GM23248 (cell line): ENCODE measurements around the gene PUS1. TPM values are rescaled to one million over a fixed set of nuclear protein-coding genes. Genes with fewer than 3 reads are reported as not detected.

Source experiments
- DNase-seq: peaks from one replicate; pipeline ENCODE4 v3.0.0-alpha.2; 2015
- H2AFZ ChIP-seq: fragments of 200-600 bp; sonication (generic); 2 replicates; pipeline ENCODE4 v1.6.1; 2016; ENCODE audit warnings: antibody characterized with exemption
- H3F3A ChIP-seq: fragments of 200-600 bp; sonication (generic); 2 replicates; pipeline ENCODE4 v1.6.1; 2016; ENCODE audit warnings: mild to moderate bottlenecking, antibody characterized with exemption, mixed run types; ENCODE audit not compliant: insufficient read depth
- H3K27ac ChIP-seq: fragments of 200-600 bp; sonication (generic); 2 replicates; pipeline ENCODE4 v1.5.1; 2016; ENCODE audit warnings: mild to moderate bottlenecking
- H3K27me3 ChIP-seq: fragments of 200-600 bp; sonication (generic); replicated peaks from 2 replicates; pipeline ENCODE4 v1.6.1; 2016; ENCODE audit warnings: mild to moderate bottlenecking; ENCODE audit not compliant: insufficient read depth
- H3K36me3 ChIP-seq: fragments of 200-600 bp; sonication (generic); 2 replicates; pipeline ENCODE4 v1.6.1; 2016; ENCODE audit warnings: low read depth, mild to moderate bottlenecking
- H3K4me1 ChIP-seq: fragments of 200-600 bp; sonication (generic); 2 replicates; pipeline ENCODE4 v1.6.1; 2016; ENCODE audit warnings: mild to moderate bottlenecking; ENCODE audit not compliant: insufficient read depth
- H3K4me2 ChIP-seq: fragments of 200-600 bp; sonication (generic); one replicate; pipeline ENCODE4 v1.6.1; 2016; ENCODE audit warnings: mild to moderate bottlenecking; ENCODE audit not compliant: unreplicated experiment
- H3K4me3 ChIP-seq: fragments of 200-600 bp; sonication (generic); 2 replicates; pipeline ENCODE4 v1.5.1; 2016; ENCODE audit warnings: mild to moderate bottlenecking
- H3K79me2 ChIP-seq: fragments of 200-600 bp; sonication (generic); 2 replicates; pipeline ENCODE4 v1.6.1; 2016; ENCODE audit warnings: mild to moderate bottlenecking; ENCODE audit not compliant: insufficient read depth
- H3K9ac ChIP-seq: fragments of 200-600 bp; sonication (generic); 2 replicates; pipeline ENCODE4 v1.6.1; 2016; ENCODE audit warnings: mild to moderate bottlenecking
- H3K9me2 ChIP-seq: fragments of 200-600 bp; sonication (generic); 2 replicates; pipeline ENCODE4 v1.6.1; 2016; ENCODE audit warnings: mixed run types, mild to moderate bottlenecking, moderate library complexity; ENCODE audit not compliant: insufficient read depth
- H3K9me3 ChIP-seq: fragments of 200-600 bp; sonication (generic); one replicate; pipeline ENCODE4 v1.6.1; 2017; ENCODE audit warnings: low read depth
- H4K20me1 ChIP-seq: fragments of 200-600 bp; sonication (generic); 2 replicates; pipeline ENCODE4 v1.6.0; 2016; ENCODE audit not compliant: insufficient read depth
- EZH2 ChIP-seq: fragments of 200-600 bp; sonication (generic); IDR thresholded peaks from 2 replicates; pipeline ENCODE4 v1.6.1; 2018; ENCODE audit warnings: antibody characterized with exemption, mild to moderate bottlenecking; ENCODE audit not compliant: insufficient read depth, poor library complexity, severe bottlenecking
- EZH2phosphoT487 ChIP-seq: fragments of 200-600 bp; sonication (generic); IDR thresholded peaks from 2 replicates; pipeline ENCODE4 v1.6.1; 2018; ENCODE audit warnings: antibody characterized with exemption, moderate library complexity, mild to moderate bottlenecking, low read depth; ENCODE audit not compliant: insufficient read depth
- WGBS, 2 experiments: methylation state at CpG; one replicate each; pipeline ENCODE4 v1.1.6; 2015 to 2017; ENCODE audit warnings: low lambda C conversion rate in 2 of 2, low coverage in 1 of 2; ENCODE audit errors: missing lambda C conversion rate in 2 of 2; 5-methylcytosine and 5-hydroxymethylcytosine counted together
- in situ Hi-C: fragments of 300-500 bp; cut with MboI; formaldehyde crosslinking; loops from 2 replicates; pipeline ENCODE4 v1.15.0; 2020
- polyA plus RNA-seq: library from polyadenylated mRNA; unstranded; fragments of >200 nt; fragmentation: Nextera tagmentation; extraction: Ambion mirVana; gene quantifications from 2 replicates; pipeline ENCODE4 v1.2.1, GENCODE V29; 2016
- total RNA-seq: library from RNA; depleted of rRNA; stranded (reverse); fragments of >200 nt; shearing (Covaris generic); gene quantifications from 2 replicates; pipeline ENCODE4 v1.2.3, GENCODE V29; 2014

The PUS1 gene
- total and polyA plus RNA-seq, 2 experiments from 2014 or later, result 14.0 to 18.9 TPM

DNA sequence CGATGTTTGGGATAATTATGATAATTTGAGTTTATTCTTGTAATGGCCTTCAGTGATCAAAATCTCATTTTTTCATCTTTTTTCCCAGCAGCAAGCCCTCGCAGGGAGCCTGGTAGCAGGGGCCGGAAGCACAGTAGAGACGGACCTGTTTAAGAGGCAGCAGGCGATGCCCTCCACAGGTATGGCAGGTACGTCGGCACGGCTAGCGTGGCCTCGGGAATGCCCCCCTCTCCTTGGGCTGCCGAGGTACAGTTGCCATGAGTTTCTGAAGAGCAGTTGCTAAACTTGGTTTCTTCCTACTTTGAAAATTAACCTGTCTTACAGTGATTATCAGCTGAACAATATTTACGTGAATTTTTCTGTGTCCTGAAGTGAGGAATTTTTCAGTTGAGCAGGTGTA lies 50.5 kb downstream of the PUS1 start:
- TF ChIP-seq EZH2 (no peak), EZH2phosphoT487 (no peak)
- Histone ChIP-seq H2AFZ (no peak overlapping the region), H3K27me3 (no peaks in the 10 kb centered on the region), H3K9me3 (no peaks in the 10 kb centered on the region), H3K4me2 (no peak overlapping the region), H3F3A (no peaks in the 10 kb centered on the region), H3K27ac (no peak overlapping the region), H3K36me3 (peaks cover 13% of the 10 kb centered on the region), H4K20me1 (peaks cover 5% of the 10 kb centered on the region), H3K79me2 (peaks cover 76% of the 10 kb centered on the region), H3K9me2 (no peaks in the 10 kb centered on the region), H3K9ac (no peak overlapping the region), H3K4me1 (0 out of 2 replicates have a peak, but pooled peaks cover 4% of the 10 kb centered on the region), H3K4me3 (no peak overlapping the region)
- in situ Hi-C loops, result no loop called here
- WGBS, 2 experiments, result 94 to 96% methylated on average over 12 of the region's 12 CpGs
- DNase-seq, result no peak

DNA sequence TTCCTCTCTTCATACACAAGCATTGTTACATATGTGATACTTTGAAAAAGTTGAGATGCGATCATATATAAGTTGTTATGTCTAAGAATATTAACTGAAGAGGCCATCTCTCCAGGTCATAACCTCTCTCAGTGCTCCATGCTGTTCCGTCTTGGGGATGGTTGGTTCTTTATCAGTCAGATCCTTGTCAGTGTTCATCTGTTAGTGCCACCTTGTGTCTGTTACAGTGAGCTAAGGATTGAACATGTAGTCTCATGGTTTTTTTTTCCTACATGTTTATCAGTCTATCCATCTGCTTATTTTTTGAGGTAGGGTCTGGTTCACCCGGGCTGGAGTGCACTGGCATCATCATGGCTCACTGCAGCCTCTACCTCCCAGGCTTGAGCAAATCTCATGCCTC lies 51.2 kb downstream of the PUS1 start:
- H4K20me1 ChIP-seq, result peaks cover 5% of the 10 kb centered on the region
- H3K4me2 ChIP-seq, result no peak overlapping the region
- H3K79me2 ChIP-seq, result peaks cover 69% of the 10 kb centered on the region
- no peaks in the 10 kb centered on the region for H3K9me2 ChIP-seq
- WGBS, 2 experiments, result 73 to 88% methylated on average over 3 of the region's 3 CpGs
- no peak overlapping the region for H3K4me3 ChIP-seq
- H3F3A ChIP-seq, result no peaks in the 10 kb centered on the region
- 0 out of 2 replicates have a peak, but pooled peaks cover 4% of the 10 kb centered on the region for H3K4me1 ChIP-seq
- H2AFZ ChIP-seq, result no peak overlapping the region
- H3K27me3 ChIP-seq, result no peaks in the 10 kb centered on the region
- no peak for TF ChIP-seq EZH2
- no peak for TF ChIP-seq EZH2phosphoT487
- peaks cover 13% of the 10 kb centered on the region for H3K36me3 ChIP-seq
- no peak overlapping the region for H3K27ac ChIP-seq
- peak; percentile 22 for DNase-seq
- no peaks in the 10 kb centered on the region for H3K9me3 ChIP-seq
- in situ Hi-C loops, result no loop called here
- H3K9ac ChIP-seq, result no peak overlapping the region

DNA sequence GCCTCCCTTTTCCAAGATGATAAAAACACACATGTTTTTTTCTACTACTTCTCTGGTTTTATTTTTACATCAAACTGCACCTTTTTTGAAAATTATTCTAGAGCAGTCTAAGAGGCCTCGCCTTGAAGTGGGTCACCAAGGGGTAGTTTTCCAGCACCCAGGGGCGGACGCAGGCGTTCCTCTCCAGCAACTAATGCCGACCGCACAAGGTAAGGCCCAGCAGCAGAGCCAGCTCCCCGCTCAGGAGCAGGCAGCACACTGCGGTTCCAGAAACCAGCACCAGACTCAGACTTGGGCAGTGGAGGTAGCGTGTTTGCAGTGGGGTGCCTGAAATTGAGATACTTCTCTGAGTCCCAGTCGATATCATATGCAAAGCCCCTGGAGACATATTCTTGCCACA lies 52.3 kb downstream of the PUS1 start:
- Histone ChIP-seq H3K27me3 (no peaks in the 10 kb centered on the region), H3F3A (no peaks in the 10 kb centered on the region), H3K27ac (no peak overlapping the region), H4K20me1 (peaks cover 5% of the 10 kb centered on the region), H3K4me2 (no peak overlapping the region), H3K79me2 (peaks cover 58% of the 10 kb centered on the region), H2AFZ (no peak overlapping the region), H3K9ac (no peak overlapping the region), H3K36me3 (peaks cover 14% of the 10 kb centered on the region), H3K4me1 (0 out of 2 replicates have a peak, but pooled peaks cover 4% of the 10 kb centered on the region), H3K9me2 (no peaks in the 10 kb centered on the region), H3K9me3 (no peaks in the 10 kb centered on the region), H3K4me3 (no peak overlapping the region)
- no peak for TF ChIP-seq EZH2
- TF ChIP-seq EZH2phosphoT487, result no peak
- WGBS, 2 experiments, result 97 to 98% methylated on average over 10 of the region's 10 CpGs
- DNase-seq, result no peak
- in situ Hi-C loops, result no loop called here

DNA sequence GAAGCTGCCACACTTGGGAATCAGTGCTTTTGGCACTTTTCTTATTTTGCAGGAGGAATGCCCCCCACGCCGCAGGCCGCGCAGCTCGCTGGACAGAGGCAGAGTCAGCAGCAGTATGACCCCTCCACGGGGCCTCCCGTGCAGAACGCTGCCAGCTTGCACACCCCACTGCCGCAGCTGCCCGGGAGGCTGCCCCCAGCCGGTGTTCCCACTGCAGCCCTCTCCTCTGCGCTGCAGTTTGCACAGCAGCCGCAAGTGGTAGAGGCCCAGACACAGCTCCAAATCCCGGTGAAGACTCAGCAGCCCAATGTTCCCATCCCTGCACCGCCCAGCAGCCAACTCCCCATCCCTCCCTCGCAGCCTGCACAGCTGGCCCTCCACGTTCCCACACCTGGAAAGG lies 53.0 kb downstream of the PUS1 start:
- in situ Hi-C loops, result no loop called here
- no peaks in the 10 kb centered on the region for H3K9me3 ChIP-seq
- H3K9me2 ChIP-seq, result no peaks in the 10 kb centered on the region
- H3K4me3 ChIP-seq, result no peak overlapping the region
- peaks cover 5% of the 10 kb centered on the region for H4K20me1 ChIP-seq
- H3K79me2 ChIP-seq, result peaks cover 51% of the 10 kb centered on the region
- no peak overlapping the region for H2AFZ ChIP-seq
- H3K36me3 ChIP-seq, result peaks cover 20% of the 10 kb centered on the region
- no peak overlapping the region for H3K4me2 ChIP-seq
- WGBS, 2 experiments, result 92% methylated on average over 17 of the region's 17 CpGs
- H3K27ac ChIP-seq, result no peak overlapping the region
- no peak for TF ChIP-seq EZH2phosphoT487
- TF ChIP-seq EZH2, result no peak
- no peaks in the 10 kb centered on the region for H3K27me3 ChIP-seq
- no peak for DNase-seq
- no peaks in the 10 kb centered on the region for H3F3A ChIP-seq
- 0 out of 2 replicates have a peak, but pooled peaks cover 4% of the 10 kb centered on the region for H3K4me1 ChIP-seq
- no peak overlapping the region for H3K9ac ChIP-seq

DNA sequence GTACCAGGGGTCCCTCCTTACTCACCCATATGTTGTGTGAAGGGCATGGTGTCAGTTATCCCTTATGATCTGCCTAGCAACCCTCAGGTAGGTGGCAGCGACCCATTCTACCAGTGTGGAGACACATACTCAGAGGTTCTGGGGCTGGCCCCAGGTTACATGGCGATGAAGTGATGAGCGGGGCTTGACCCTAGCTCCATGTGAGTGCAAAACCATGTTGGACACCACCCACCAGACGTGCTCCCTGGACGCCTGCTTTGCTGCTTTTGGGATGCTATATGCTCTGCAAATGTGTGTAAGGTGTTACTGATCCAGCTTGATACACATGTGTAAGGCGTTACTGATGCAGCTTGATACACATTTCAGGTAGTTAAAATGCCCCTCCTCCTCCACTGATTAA lies 54.0 kb downstream of the PUS1 start:
- H3K9me2 ChIP-seq, result no peaks in the 10 kb centered on the region

More for the DNA sequence above, 54.0 kb downstream of the PUS1 start:
- no peak overlapping the region for H2AFZ ChIP-seq
- peaks cover 41% of the 10 kb centered on the region for H3K79me2 ChIP-seq
- H3K27me3 ChIP-seq, result no peaks in the 10 kb centered on the region
- 91% methylated on average over 6 of the region's 6 CpGs for WGBS, 2 experiments
- no peaks in the 10 kb centered on the region for H3K9me3 ChIP-seq
- no peak overlapping the region for H3K4me2 ChIP-seq
- no peak for DNase-seq
- peaks cover 5% of the 10 kb centered on the region for H4K20me1 ChIP-seq
- H3K4me1 ChIP-seq, result 0 out of 2 replicates have a peak, but pooled peaks cover 4% of the 10 kb centered on the region
- no peak overlapping the region for H3K4me3 ChIP-seq
- H3F3A ChIP-seq, result no peaks in the 10 kb centered on the region
- TF ChIP-seq EZH2phosphoT487, result no peak
- TF ChIP-seq EZH2, result no peak
- peaks cover 26% of the 10 kb centered on the region for H3K36me3 ChIP-seq
- no peak overlapping the region for H3K9ac ChIP-seq
- in situ Hi-C loops, result no loop called here
- H3K27ac ChIP-seq, result no peak overlapping the region
